ENCODE measurements around the gene WDR55. TPM values are rescaled to one million over a fixed set of nuclear protein-coding genes. Genes with fewer than 3 reads are reported as not detected.

The WDR55 gene
- total and polyA plus RNA-seq, 2 donors (not counting 1 experiment from before 2014, with no cell fraction given): 43.4 to 44.7 TPM

DNA sequence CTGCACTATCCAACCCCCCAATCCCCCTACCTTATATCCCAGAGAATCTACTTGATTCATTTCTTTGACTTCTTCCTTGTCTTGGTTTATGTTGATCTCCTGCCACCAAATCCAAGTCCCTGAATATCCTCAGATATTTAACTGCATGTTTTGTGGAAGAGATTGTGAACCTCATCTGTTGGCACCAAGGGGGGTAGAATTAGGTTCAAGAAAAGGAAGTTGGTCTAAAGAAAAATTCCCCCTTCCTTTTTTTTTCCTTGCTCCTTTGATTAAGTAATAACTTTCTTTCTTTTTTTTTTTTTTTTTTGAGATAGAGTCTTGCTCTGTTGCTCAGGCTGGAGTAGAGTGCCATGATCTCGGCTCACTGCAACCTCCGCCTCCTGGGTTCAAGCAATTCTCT lies 31.2 kb upstream of the WDR55 start:
- Histone ChIP-seq H3K4me2 (replicated peaks; ENCODE audit: low read depth, low read length, poor library complexity, severe bottlenecking) (peak overlapping the region; percentile 93), H3K27me3 (replicated peaks in 1 of 4; ENCODE audit: control extremely low read depth in 1 of 4, control insufficient read depth in 3 of 4, insufficient read depth in 4 of 4, low read length in 3 of 4) (peaks cover 0 to 36% (median 14%) of the 10 kb centered on the region in 4 experiments), H2AFZ (ENCODE audit: insufficient read depth, low read depth, low read length, poor library complexity, severe bottlenecking) (no peak overlapping the region), H3K79me2 (ENCODE audit: control insufficient read depth, insufficient read depth, low read length) (no peaks in the 10 kb centered on the region), H3K9ac (ENCODE audit: low read length) (no peak overlapping the region), H4K20me1 (ENCODE audit: control insufficient read depth, insufficient read depth, low read length, poor library complexity, severe bottlenecking) (no peaks in the 10 kb centered on the region), H3K27ac (ENCODE audit: low read length in 2 of 2) (no peak overlapping the region), H3K9me3 (ENCODE audit: control extremely low read depth in 1 of 3, control insufficient read depth in 2 of 3, insufficient read depth in 1 of 3, low read length in 2 of 3) (peaks cover 0 to 4% (median 2%) of the 10 kb centered on the region in 3 donors), H3K4me1 (ENCODE audit: control insufficient read depth in 2 of 2, insufficient read depth in 2 of 2, low read length in 2 of 2) (peaks cover 16 to 20% of the 10 kb centered on the region in 2 donors), H3K36me3 (replicated peaks in 1 of 2; ENCODE audit: control extremely low read depth in 1 of 2, control insufficient read depth in 1 of 2, extremely low read depth in 1 of 2, insufficient read depth in 2 of 2, low read length in 1 of 2) (no peaks in the 10 kb centered on the region), H3K4me3 (ENCODE audit: control extremely low read depth in 1 of 5, extremely low read depth in 1 of 5, insufficient read depth in 1 of 5, low read depth in 2 of 5, low read length in 4 of 5) (peak overlapping the region in 1 of 5 experiments; percentile 67)
- WGBS (ENCODE audit: insufficient coverage): no CpG with 5 or more reads among the region's 2 CpGs
- ChIA-PET POLR2A (interaction anchor here (0.6 to 1.6 kb wide), 3 partner anchors 14 to 79 kb away, joined by 3 to 4 read pairs (median 4); partner anchors contain the start of genes IK, NDUFA2 and WDR55), CTCF (no interaction called here)
- H3K27me3 Mint-ChIP-seq: peaks cover 13% of the 10 kb centered on the region
- H3K4me3 Mint-ChIP-seq: peak overlapping the region; percentile 95
- ATAC-seq (ENCODE audit: low read depth) (no peak), DNase-seq (no peak)
- no peaks in the 10 kb centered on the region for H3K9me3 Mint-ChIP-seq (ENCODE audit: insufficient read depth)
- intact Hi-C loops (cut with micrococcal nuclease): no loop called here
- peaks cover 23% of the 10 kb centered on the region for H3K4me1 Mint-ChIP-seq
- TF ChIP-seq EZH2 (IDR thresholded peaks at IDR 0.05; ENCODE audit: borderline replicate concordance, insufficient read depth, low read depth, low read length, poor library complexity, severe bottlenecking): no peak
- TF ChIP-seq, protein P1, sequence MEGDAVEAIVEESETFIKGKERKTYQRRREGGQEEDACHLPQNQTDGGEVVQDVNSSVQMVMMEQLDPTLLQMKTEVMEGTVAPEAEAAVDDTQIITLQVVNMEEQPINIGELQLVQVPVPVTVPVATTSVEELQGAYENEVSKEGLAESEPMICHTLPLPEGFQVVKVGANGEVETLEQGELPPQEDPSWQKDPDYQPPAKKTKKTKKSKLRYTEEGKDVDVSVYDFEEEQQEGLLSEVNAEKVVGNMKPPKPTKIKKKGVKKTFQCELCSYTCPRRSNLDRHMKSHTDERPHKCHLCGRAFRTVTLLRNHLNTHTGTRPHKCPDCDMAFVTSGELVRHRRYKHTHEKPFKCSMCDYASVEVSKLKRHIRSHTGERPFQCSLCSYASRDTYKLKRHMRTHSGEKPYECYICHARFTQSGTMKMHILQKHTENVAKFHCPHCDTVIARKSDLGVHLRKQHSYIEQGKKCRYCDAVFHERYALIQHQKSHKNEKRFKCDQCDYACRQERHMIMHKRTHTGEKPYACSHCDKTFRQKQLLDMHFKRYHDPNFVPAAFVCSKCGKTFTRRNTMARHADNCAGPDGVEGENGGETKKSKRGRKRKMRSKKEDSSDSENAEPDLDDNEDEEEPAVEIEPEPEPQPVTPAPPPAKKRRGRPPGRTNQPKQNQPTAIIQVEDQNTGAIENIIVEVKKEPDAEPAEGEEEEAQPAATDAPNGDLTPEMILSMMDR (IDR thresholded peaks at IDR 0.05): no peak
- no peak overlapping the region for H3K27ac Mint-ChIP-seq

DNA sequence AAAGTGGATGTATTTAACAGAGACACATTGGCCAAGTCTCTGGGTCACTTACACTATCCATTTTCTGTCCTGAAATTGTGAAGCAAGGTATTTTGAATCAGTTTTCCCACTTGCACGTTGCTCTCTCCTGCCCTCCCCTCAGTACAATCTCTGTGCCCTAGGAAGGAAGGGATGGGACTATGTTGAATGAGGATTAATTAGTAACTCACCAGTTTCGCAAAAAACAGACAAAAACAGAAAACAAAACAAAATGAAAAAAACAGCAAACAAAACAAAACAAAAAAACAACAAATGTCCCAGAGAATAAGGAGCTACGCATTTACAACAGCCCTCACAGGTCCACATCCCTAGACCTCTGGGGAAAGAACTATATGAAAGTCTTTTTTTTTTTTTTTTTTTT lies 30.6 kb upstream of the WDR55 start:
- H2AFZ ChIP-seq (ENCODE audit: insufficient read depth, low read depth, low read length, poor library complexity, severe bottlenecking): no peak overlapping the region
- DNase-seq (no peak), ATAC-seq (ENCODE audit: low read depth) (no peak)
- H3K9ac ChIP-seq (ENCODE audit: low read length): no peak overlapping the region
- no peaks in the 10 kb centered on the region for H3K36me3 ChIP-seq (replicated peaks in 1 of 2; ENCODE audit: control extremely low read depth in 1 of 2, control insufficient read depth in 1 of 2, extremely low read depth in 1 of 2, insufficient read depth in 2 of 2, low read length in 1 of 2)
- H3K27me3 ChIP-seq (replicated peaks in 1 of 4; ENCODE audit: control extremely low read depth in 1 of 4, control insufficient read depth in 3 of 4, insufficient read depth in 4 of 4, low read length in 3 of 4): peaks cover 0 to 33% (median 12%) of the 10 kb centered on the region in 4 experiments
- Mint-ChIP-seq H3K9me3 (ENCODE audit: insufficient read depth) (no peaks in the 10 kb centered on the region), H3K27me3 (peaks cover 13% of the 10 kb centered on the region), H3K4me3 (peak overlapping the region; percentile 55), H3K27ac (no peak overlapping the region), H3K4me1 (peaks cover 27% of the 10 kb centered on the region)
- no peaks in the 10 kb centered on the region for H3K79me2 ChIP-seq (ENCODE audit: control insufficient read depth, insufficient read depth, low read length)
- peaks cover 16 to 26% of the 10 kb centered on the region in 2 donors for H3K4me1 ChIP-seq (ENCODE audit: control insufficient read depth in 2 of 2, insufficient read depth in 2 of 2, low read length in 2 of 2)
- H4K20me1 ChIP-seq (ENCODE audit: control insufficient read depth, insufficient read depth, low read length, poor library complexity, severe bottlenecking): no peaks in the 10 kb centered on the region
- intact Hi-C loops (cut with micrococcal nuclease): no loop called here
- WGBS (ENCODE audit: insufficient coverage): no CpG with 5 or more reads among the region's 3 CpGs
- H3K27ac ChIP-seq (ENCODE audit: low read length in 2 of 2): no peak overlapping the region
- no peak overlapping the region for H3K4me3 ChIP-seq (ENCODE audit: control extremely low read depth in 1 of 5, extremely low read depth in 1 of 5, insufficient read depth in 1 of 5, low read depth in 2 of 5, low read length in 4 of 5)
- TF ChIP-seq EZH2 (IDR thresholded peaks at IDR 0.05; ENCODE audit: borderline replicate concordance, insufficient read depth, low read depth, low read length, poor library complexity, severe bottlenecking): no peak
- TF ChIP-seq, protein P1 (IDR thresholded peaks at IDR 0.05): no peak
- H3K4me2 ChIP-seq (replicated peaks; ENCODE audit: low read depth, low read length, poor library complexity, severe bottlenecking): no peak overlapping the region
- ChIA-PET POLR2A (interaction anchor here (0.7 kb wide), 2 partner anchors 12 to 1235 kb away, joined by 8 to 9 read pairs; no protein-coding TSS in a partner anchor), CTCF (interaction anchor here (0.6 to 1.7 kb wide), 5 partner anchors 12 to 260 kb away, joined by 3 to 7 read pairs (median 4); partner anchors contain the start of genes IK and NDUFA2)
- H3K9me3 ChIP-seq (ENCODE audit: control extremely low read depth in 1 of 3, control insufficient read depth in 2 of 3, insufficient read depth in 1 of 3, low read length in 2 of 3): no peaks in the 10 kb centered on the region
